Activated naive CD8-positive, alpha-beta T cell treated with anti-CD3 and anti-CD28 coated beads for 36 hours (primary cell): Measurements from ENCODE around the gene MAGED4B. TPM values are rescaled to one million over a fixed set of nuclear protein-coding genes. Genes with fewer than 3 reads are reported as not detected.
"Not testable (repeated sequence)": the region's sequence is repeated elsewhere in the genome, so short reads cannot be mapped to it uniquely, and the experiment has no call there.

Experiments used
- DNase-seq: peaks from one replicate; pipeline ENCODE4 v3.0.0; 2021
- H3K27ac Mint-ChIP-seq: one replicate; pipeline ENCODE4 v1.8.0; 2022; ENCODE audit warnings: mild to moderate bottlenecking, moderate library complexity, mixed read lengths
- H3K27me3 Mint-ChIP-seq: one replicate; pipeline ENCODE4 v1.8.0; 2022; ENCODE audit warnings: mild to moderate bottlenecking, mixed read lengths
- H3K36me3 Mint-ChIP-seq: one replicate; pipeline ENCODE4 v1.8.0; 2021; ENCODE audit warnings: mild to moderate bottlenecking, mixed read lengths
- H3K4me1 Mint-ChIP-seq: one replicate; pipeline ENCODE4 v1.8.0; 2021; ENCODE audit warnings: mixed read lengths
- H3K4me3 Mint-ChIP-seq: one replicate; pipeline ENCODE4 v1.8.0; 2022; ENCODE audit warnings: mild to moderate bottlenecking, moderate library complexity, mixed read lengths
- H3K9me3 Mint-ChIP-seq: one replicate; pipeline ENCODE4 v1.8.0; 2022; ENCODE audit warnings: mixed read lengths
- total RNA-seq, 2 experiments: library from RNA; stranded (reverse); gene quantifications; one replicate each; pipeline ENCODE4 v1.2.3, GENCODE V29; 2021

The MAGED4B gene, protein sequence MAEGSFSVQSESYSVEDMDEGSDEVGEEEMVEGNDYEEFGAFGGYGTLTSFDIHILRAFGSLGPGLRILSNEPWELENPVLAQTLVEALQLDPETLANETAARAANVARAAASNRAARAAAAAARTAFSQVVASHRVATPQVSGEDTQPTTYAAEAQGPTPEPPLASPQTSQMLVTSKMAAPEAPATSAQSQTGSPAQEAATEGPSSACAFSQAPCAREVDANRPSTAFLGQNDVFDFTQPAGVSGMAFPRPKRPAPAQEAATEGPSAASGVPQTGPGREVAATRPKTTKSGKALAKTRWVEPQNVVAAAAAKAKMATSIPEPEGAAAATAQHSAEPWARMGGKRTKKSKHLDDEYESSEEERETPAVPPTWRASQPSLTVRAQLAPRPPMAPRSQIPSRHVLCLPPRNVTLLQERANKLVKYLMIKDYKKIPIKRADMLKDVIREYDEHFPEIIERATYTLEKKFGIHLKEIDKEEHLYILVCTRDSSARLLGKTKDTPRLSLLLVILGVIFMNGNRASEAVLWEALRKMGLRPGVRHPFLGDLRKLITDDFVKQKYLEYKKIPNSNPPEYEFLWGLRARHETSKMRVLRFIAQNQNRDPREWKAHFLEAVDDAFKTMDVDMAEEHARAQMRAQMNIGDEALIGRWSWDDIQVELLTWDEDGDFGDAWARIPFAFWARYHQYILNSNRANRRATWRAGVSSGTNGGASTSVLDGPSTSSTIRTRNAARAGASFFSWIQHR
- total RNA-seq = 1 to 10 TPM; 1.7 to 2.6 TPM

- H3K9me3 Mint-ChIP-seq, H3K27ac Mint-ChIP-seq, H3K4me1 Mint-ChIP-seq, DNase-seq, H3K27me3 Mint-ChIP-seq, H3K4me3 Mint-ChIP-seq, H3K36me3 Mint-ChIP-seq: not testable (repeated sequence)
Measured at GRCh38 chrX:52068666-52069640, at the start of gene MAGED4B. MAGED4B (minus strand) TSS chrX:52069183; CDS start chrX:52068172, 1,011 bp downstream.

DNA sequence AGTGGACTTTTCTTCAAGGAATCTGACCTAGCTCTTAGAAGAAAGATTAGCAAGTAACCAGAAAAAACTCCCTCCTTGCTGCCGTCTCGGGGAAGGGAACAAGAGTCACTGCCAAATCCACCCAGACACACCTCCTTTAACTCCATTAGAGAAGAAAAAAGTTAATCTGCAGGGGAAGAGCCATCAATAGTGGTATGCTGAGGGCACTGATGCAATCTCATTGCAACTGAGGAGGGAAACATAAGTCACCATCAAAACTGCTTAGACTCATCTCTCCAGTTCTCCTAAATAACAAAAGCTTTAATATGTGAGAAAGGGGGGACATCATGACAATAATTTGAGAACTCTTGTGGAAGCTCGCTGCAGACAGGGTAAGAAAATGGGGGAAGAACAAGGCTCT is 49.3 kb upstream of the MAGED4B start:
- no peak for DNase-seq
- Mint-ChIP-seq H3K27ac (no peak overlapping the region), H3K9me3 (peaks cover 3% of the 10 kb centered on the region), H3K27me3 (peaks cover 4% of the 10 kb centered on the region), H3K4me1 (no peaks in the 10 kb centered on the region), H3K36me3 (no peaks in the 10 kb centered on the region), H3K4me3 (no peak overlapping the region)

GRCh38 chrX:52082578-52082977 is 13.6 kb upstream of the MAGED4B start:
- Mint-ChIP-seq H3K27ac (no peak overlapping the region), H3K36me3 (no peaks in the 10 kb centered on the region), H3K27me3 (peaks cover 2% of the 10 kb centered on the region), H3K9me3 (no peaks in the 10 kb centered on the region), H3K4me3 (no peak overlapping the region), H3K4me1 (no peaks in the 10 kb centered on the region)
- no peak for DNase-seq

GRCh38 chrX:52078131-52078530 is 9.1 kb upstream of the MAGED4B start:
- Mint-ChIP-seq H3K4me3 (no peak overlapping the region), H3K27ac (no peak overlapping the region), H3K36me3 (no peaks in the 10 kb centered on the region), H3K4me1 (no peaks in the 10 kb centered on the region), H3K27me3 (no peaks in the 10 kb centered on the region), H3K9me3 (no peaks in the 10 kb centered on the region)
- no peak for DNase-seq

GRCh38 chrX:52042288-52042687 is 26.7 kb downstream of the MAGED4B start:
- not testable (repeated sequence) for DNase-seq, H3K36me3 Mint-ChIP-seq, H3K4me3 Mint-ChIP-seq, H3K27me3 Mint-ChIP-seq, H3K9me3 Mint-ChIP-seq, H3K27ac Mint-ChIP-seq, H3K4me1 Mint-ChIP-seq

DNA sequence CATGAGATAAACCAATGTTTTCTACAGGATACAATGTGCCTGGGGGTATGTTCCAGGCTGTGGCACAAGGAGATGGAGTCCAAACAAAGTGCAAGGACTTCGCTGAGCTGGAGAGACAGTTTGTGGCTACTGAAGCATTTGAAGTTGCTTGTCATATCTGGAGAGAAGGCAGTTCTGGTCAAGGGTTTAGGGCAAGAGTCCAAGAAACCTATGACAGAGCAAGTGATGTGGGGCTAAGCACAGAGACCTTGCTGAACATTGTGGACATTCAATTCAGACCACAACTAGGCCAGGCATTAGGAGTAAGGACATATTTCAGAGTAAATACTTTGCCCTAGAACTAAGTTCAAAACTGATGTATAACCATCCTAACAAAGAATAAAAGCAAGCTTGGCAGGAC is 34.8 kb downstream of the MAGED4B start:
- peaks cover 2% of the 10 kb centered on the region for H3K27me3 Mint-ChIP-seq
- H3K27ac Mint-ChIP-seq = no peak overlapping the region
- no peaks in the 10 kb centered on the region for H3K4me1 Mint-ChIP-seq
- no peaks in the 10 kb centered on the region for H3K9me3 Mint-ChIP-seq
- no peak for DNase-seq
- H3K36me3 Mint-ChIP-seq = no peaks in the 10 kb centered on the region
- no peak overlapping the region for H3K4me3 Mint-ChIP-seq

DNA sequence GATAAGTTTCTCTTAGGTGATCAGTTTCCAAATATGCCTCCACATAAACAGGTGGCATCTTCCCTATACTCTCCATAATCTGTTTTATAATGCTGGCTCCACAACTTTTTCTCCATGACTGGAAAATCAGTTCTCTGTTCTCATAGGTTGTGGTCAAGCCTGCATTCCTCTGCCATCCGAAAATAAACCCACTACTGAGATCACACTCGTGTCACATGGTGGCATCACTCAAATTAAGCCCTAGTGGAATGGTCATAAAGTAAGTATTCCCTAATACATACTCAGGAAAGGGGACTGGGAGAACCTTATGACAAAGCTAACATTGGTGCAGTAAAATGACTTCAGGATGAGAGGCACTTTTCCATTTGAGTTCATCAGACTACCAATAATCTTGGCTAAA is 37.6 kb downstream of the MAGED4B start:
- Mint-ChIP-seq H3K27ac (no peak overlapping the region), H3K4me3 (no peak overlapping the region), H3K4me1 (no peaks in the 10 kb centered on the region), H3K9me3 (no peaks in the 10 kb centered on the region), H3K27me3 (peaks cover 14% of the 10 kb centered on the region), H3K36me3 (no peaks in the 10 kb centered on the region)
- DNase-seq = no peak

DNA sequence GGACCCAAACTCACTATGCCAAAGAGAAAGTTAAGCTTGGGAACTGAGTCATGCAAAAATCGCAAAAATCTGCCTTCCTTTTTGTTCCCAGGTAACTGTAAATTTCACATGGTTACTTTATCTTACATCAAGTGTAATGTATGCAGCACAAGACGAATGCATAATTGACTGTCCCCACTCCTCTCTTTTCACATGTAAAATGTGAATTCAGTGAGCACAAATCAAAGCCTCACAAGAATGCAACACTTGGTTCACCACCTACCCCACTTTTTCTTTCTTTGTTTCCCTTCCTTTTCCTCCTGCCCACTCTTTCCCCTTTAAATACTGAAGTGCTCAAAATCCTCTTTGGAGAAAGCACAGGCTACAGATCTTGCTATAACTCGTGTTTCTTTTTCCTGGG is 53.2 kb downstream of the MAGED4B start:
- DNase-seq = no peak
- H3K4me1 Mint-ChIP-seq = no peaks in the 10 kb centered on the region
- peaks cover 5% of the 10 kb centered on the region for H3K27me3 Mint-ChIP-seq
- H3K36me3 Mint-ChIP-seq = no peaks in the 10 kb centered on the region
- no peak overlapping the region for H3K27ac Mint-ChIP-seq
- no peak overlapping the region for H3K4me3 Mint-ChIP-seq
- H3K9me3 Mint-ChIP-seq = no peaks in the 10 kb centered on the region

Other genes starting within 250 kb of the MAGED4B start
- 10 to 100 TPM; 51.5 to 51.8 TPM for gene MAGED1, start 175.6 kb downstream of the MAGED4B start, total RNA-seq
- 1 to 10 TPM in 1 of 2 experiments, under 1 TPM in 1; 0.97 to 1.3 TPM for gene MAGED4, start 115.7 kb upstream of the MAGED4B start, total RNA-seq